SK-N-SH (cell line): Measurements from ENCODE around the gene BRD9. TPM values are rescaled to one million over a fixed set of nuclear protein-coding genes. Genes with fewer than 3 reads are reported as not detected.

Experiments used
- CTCF ChIA-PET: fragments of 300-600, 350-600 bp; formaldehyde crosslinking; extraction: SDS; loops from one replicate; lab custom pipeline; 2021; lab: Yijun Ruan, JAX
- POLR2A ChIA-PET: fragments of 350-600 bp; sonication (Branson Sonifier 250); formaldehyde crosslinking; extraction: SDS; loops from one replicate; lab custom pipeline; 2020; ENCODE audit warnings: antibody characterized with exemption, inconsistent platforms; lab: Yijun Ruan, JAX
- DNase-seq: peaks from one replicate; pipeline ENCODE4 v3.0.0; 2012
- H2AFZ ChIP-seq: fragments of 200-600 bp; sonication (generic); 2 replicates; pipeline ENCODE4 v1.8.1; 2016; ENCODE audit warnings: antibody characterized with exemption, mild to moderate bottlenecking, low read depth
- H3F3A ChIP-seq: fragments of 200-600 bp; sonication (generic); replicated peaks from 2 replicates; pipeline ENCODE3; 2016; ENCODE audit warnings: antibody characterized with exemption, mild to moderate bottlenecking; ENCODE audit not compliant: insufficient read depth
- H3K27ac ChIP-seq, 2 experiments: fragments of 200-500 bp in 1 of 2; fragments of 200-600 bp in 1 of 2; sonication (Bioruptor generic) in 1 of 2; sonication (generic), shearing (Covaris generic) in 1 of 2; 2 replicates each; pipeline versions ENCODE4 v1.5.1 to v1.6.1; 2014 to 2016; ENCODE audit warnings: low read depth in 2 of 2, inconsistent platforms in 1 of 2, low read length in 1 of 2, mild to moderate bottlenecking in 1 of 2, mixed read lengths in 1 of 2
- H3K27me3 ChIP-seq: fragments of 200-600 bp; sonication (generic), shearing (Covaris generic); 2 replicates; pipeline ENCODE4 v1.6.1; 2016; ENCODE audit warnings: mixed run types; ENCODE audit not compliant: insufficient read depth
- H3K36me3 ChIP-seq, 2 experiments: fragments of 200-500 bp in 1 of 2; fragments of 200-600 bp in 1 of 2; sonication (Bioruptor generic) in 1 of 2; sonication (generic) in 1 of 2; replicated peaks in 1 of 2; 2 replicates each; pipeline versions ENCODE3 to v1.5.1; 2014 to 2016; ENCODE audit warnings: low read length in 1 of 2, mild to moderate bottlenecking in 1 of 2; ENCODE audit not compliant: insufficient read depth in 2 of 2, control insufficient read depth in 1 of 2
- H3K4me1 ChIP-seq, 2 experiments: fragments of 200-500 bp in 1 of 2; fragments of 200-600 bp in 1 of 2; sonication (Bioruptor generic) in 1 of 2; sonication (generic), shearing (Covaris generic) in 1 of 2; 2 replicates each; pipeline versions ENCODE4 v1.5.1 to v1.6.1; 2014 to 2016; ENCODE audit warnings: low read depth in 1 of 2, low read length in 1 of 2, mixed run types in 1 of 2; ENCODE audit not compliant: insufficient read depth in 2 of 2, control insufficient read depth in 1 of 2
- H3K4me2 ChIP-seq: fragments of 200-600 bp; sonication (generic), shearing (Covaris generic); 2 replicates; pipeline ENCODE4 v1.6.1; 2017; ENCODE audit warnings: mixed run types
- H3K4me3 ChIP-seq, 2 experiments: fragments of 200-500 bp in 1 of 2; fragments of 200-600 bp in 1 of 2; sonication (Bioruptor generic) in 1 of 2; sonication (generic), shearing (Covaris generic) in 1 of 2; 2 replicates each; pipeline versions ENCODE4 v1.5.1 to v1.8.1; 2014 to 2016; ENCODE audit warnings: low read depth in 2 of 2, inconsistent platforms in 1 of 2, low read length in 1 of 2, mild to moderate bottlenecking in 1 of 2, mixed read lengths in 1 of 2, moderate library complexity in 1 of 2
- H3K79me2 ChIP-seq: fragments of 200-600 bp; sonication (generic); 2 replicates; pipeline ENCODE4 v1.8.1; 2017; ENCODE audit warnings: mild to moderate bottlenecking; ENCODE audit not compliant: insufficient read depth
- H3K9ac ChIP-seq: fragments of 200-600 bp; sonication (generic); 2 replicates; pipeline ENCODE4 v1.6.1; 2017; ENCODE audit warnings: mixed run types
- H3K9me2 ChIP-seq: fragments of 200-600 bp; sonication (generic); 2 replicates; pipeline ENCODE4 v1.6.1; 2017; ENCODE audit warnings: mixed run types
- H3K9me3 ChIP-seq: fragments of 200-600 bp; sonication (generic); 2 replicates; pipeline ENCODE4 v1.6.1; 2017; ENCODE audit warnings: mixed run types, mild to moderate bottlenecking, moderate library complexity
- H4K20me1 ChIP-seq: fragments of 200-600 bp; sonication (generic); 2 replicates; pipeline ENCODE4 v1.6.1; 2017; ENCODE audit warnings: mild to moderate bottlenecking, mixed run types; ENCODE audit not compliant: insufficient read depth
- ELF1 ChIP-seq: IDR thresholded peaks from 2 replicates; pipeline ENCODE4 v1.4.0; 2012
- GATA2 ChIP-seq: sonication (generic); formaldehyde crosslinking; IDR thresholded peaks from 2 replicates; pipeline ENCODE4 v1.5.0; 2020; ENCODE audit warnings: mild to moderate bottlenecking, missing genetic modification reagents
- JUND ChIP-seq: IDR thresholded peaks from 2 replicates; pipeline ENCODE4 v1.4.0; 2012
- RCOR1 ChIP-seq: fragments of 150-350 bp; IDR thresholded peaks from 2 replicates; pipeline ENCODE4 v1.6.1; 2017; ENCODE audit warnings: antibody characterized with exemption, low read length
- SIN3A ChIP-seq: IDR thresholded peaks from 2 replicates; pipeline ENCODE4 v1.6.1; 2012; ENCODE audit warnings: low read depth, mild to moderate bottlenecking, low read length, moderate library complexity, borderline replicate concordance
- TAF1 ChIP-seq: IDR thresholded peaks from 2 replicates; pipeline ENCODE4 v1.6.1; 2012; ENCODE audit warnings: low read depth, mild to moderate bottlenecking, low read length, moderate library complexity, borderline replicate concordance
- WGBS: methylation state at CpG from one replicate; pipeline ENCODE4 v1.1.6; 2017; ENCODE audit warnings: low lambda C conversion rate; 5-methylcytosine and 5-hydroxymethylcytosine counted together
- polyA plus RNA-seq, 3 experiments: library from polyadenylated mRNA; depleted of rRNA; stranded (reverse); fragments of >200 nt; gene quantifications; 2 replicates each; pipeline ENCODE4 v1.2.3, GENCODE V29; 2012
- TF ChIP-seq, protein P1 (sequence below): IDR thresholded peaks from 2 replicates; pipeline ENCODE4 v1.4.0; 2012; ENCODE audit warnings: low read depth, borderline replicate concordance
- TF ChIP-seq, protein P2 (sequence below): fragments of 150-350 bp; IDR thresholded peaks from 2 replicates; pipeline ENCODE4 v1.6.1; 2017; ENCODE audit warnings: antibody characterized with exemption, low read length, low read depth, borderline replicate concordance
- TF ChIP-seq, protein P3 (sequence below): IDR thresholded peaks from 2 replicates; pipeline ENCODE4 v1.6.1; 2012; ENCODE audit warnings: mild to moderate bottlenecking, low read depth, low read length, moderate library complexity

BRD9 gene
- polyA plus RNA-seq, 1 of the 3 experiments (the other 2 are of a cell fraction): 19.5 TPM

DNA sequence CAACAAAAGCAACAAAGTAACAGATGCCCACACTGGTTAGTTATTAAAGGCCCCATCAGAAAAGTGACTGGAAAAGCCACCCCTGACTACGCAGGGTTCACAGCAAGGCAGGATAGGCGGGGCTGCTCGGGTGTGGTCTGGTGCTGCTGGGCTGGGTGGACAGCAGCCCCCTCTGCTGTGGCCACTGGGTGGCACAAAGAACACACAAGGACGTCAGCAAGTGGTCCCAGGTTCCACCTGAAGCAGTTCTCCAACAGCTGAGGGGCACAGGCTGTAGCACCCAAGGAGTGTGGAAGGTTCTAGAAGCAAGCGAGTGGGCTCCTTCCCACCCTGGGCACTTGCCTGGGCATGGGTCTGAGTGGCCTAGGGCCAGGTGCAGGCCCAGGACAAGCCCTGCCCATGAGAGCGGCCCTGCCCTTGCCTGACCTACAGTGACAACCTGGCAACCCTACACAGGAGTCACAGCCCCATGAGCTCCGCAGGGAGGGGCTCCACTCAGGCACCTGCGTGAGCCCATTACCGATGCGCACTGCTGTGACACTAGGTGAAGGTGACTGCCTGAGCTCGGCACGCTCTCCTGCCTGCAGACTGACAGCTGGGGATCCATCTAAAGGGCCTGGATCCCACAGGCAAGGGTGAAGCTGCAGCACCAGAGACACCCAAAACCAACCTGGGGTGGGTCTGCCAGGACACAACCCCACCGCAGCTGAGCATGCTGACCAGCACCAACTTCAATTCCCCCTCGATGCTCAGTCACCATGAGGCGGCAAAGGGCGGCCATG, 8.1 kb downstream of the BRD9 start (continued):
- TF ChIP-seq, protein P1, sequence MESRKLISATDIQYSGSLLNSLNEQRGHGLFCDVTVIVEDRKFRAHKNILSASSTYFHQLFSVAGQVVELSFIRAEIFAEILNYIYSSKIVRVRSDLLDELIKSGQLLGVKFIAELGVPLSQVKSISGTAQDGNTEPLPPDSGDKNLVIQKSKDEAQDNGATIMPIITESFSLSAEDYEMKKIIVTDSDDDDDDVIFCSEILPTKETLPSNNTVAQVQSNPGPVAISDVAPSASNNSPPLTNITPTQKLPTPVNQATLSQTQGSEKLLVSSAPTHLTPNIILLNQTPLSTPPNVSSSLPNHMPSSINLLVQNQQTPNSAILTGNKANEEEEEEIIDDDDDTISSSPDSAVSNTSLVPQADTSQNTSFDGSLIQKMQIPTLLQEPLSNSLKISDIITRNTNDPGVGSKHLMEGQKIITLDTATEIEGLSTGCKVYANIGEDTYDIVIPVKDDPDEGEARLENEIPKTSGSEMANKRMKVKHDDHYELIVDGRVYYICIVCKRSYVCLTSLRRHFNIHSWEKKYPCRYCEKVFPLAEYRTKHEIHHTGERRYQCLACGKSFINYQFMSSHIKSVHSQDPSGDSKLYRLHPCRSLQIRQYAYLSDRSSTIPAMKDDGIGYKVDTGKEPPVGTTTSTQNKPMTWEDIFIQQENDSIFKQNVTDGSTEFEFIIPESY: no peak
- no peak for TF ChIP-seq RCOR1
- TF ChIP-seq, protein P2, sequence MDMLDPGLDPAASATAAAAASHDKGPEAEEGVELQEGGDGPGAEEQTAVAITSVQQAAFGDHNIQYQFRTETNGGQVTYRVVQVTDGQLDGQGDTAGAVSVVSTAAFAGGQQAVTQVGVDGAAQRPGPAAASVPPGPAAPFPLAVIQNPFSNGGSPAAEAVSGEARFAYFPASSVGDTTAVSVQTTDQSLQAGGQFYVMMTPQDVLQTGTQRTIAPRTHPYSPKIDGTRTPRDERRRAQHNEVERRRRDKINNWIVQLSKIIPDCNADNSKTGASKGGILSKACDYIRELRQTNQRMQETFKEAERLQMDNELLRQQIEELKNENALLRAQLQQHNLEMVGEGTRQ: no peak
- no peak for TF ChIP-seq JUND

GRCh38 chr5:883475-884181, 9.0 kb downstream of the BRD9 start:
- H3K9ac ChIP-seq: no peak overlapping the region
- CTCF ChIA-PET: no interaction called here
- peaks cover 58 to 67% of the 10 kb centered on the region in 2 experiments for H3K36me3 ChIP-seq
- no peaks in the 10 kb centered on the region for H3K9me2 ChIP-seq
- peaks cover 71% of the 10 kb centered on the region for H3K79me2 ChIP-seq
- no peaks in the 10 kb centered on the region for H3K27me3 ChIP-seq
- H3K4me1 ChIP-seq: no peaks in the 10 kb centered on the region
- H3F3A ChIP-seq: peaks cover 5% of the 10 kb centered on the region
- TF ChIP-seq, protein P3, sequence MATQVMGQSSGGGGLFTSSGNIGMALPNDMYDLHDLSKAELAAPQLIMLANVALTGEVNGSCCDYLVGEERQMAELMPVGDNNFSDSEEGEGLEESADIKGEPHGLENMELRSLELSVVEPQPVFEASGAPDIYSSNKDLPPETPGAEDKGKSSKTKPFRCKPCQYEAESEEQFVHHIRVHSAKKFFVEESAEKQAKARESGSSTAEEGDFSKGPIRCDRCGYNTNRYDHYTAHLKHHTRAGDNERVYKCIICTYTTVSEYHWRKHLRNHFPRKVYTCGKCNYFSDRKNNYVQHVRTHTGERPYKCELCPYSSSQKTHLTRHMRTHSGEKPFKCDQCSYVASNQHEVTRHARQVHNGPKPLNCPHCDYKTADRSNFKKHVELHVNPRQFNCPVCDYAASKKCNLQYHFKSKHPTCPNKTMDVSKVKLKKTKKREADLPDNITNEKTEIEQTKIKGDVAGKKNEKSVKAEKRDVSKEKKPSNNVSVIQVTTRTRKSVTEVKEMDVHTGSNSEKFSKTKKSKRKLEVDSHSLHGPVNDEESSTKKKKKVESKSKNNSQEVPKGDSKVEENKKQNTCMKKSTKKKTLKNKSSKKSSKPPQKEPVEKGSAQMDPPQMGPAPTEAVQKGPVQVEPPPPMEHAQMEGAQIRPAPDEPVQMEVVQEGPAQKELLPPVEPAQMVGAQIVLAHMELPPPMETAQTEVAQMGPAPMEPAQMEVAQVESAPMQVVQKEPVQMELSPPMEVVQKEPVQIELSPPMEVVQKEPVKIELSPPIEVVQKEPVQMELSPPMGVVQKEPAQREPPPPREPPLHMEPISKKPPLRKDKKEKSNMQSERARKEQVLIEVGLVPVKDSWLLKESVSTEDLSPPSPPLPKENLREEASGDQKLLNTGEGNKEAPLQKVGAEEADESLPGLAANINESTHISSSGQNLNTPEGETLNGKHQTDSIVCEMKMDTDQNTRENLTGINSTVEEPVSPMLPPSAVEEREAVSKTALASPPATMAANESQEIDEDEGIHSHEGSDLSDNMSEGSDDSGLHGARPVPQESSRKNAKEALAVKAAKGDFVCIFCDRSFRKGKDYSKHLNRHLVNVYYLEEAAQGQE: no peak
- TF ChIP-seq, protein P1: no peak
- no peak for TF ChIP-seq GATA2 (CRISPR knock-in tag)
- TF ChIP-seq TAF1: no peak
- TF ChIP-seq ELF1: no peak
- no peak for TF ChIP-seq SIN3A
- no peak for TF ChIP-seq RCOR1
- TF ChIP-seq JUND: no peak
- no peak overlapping the region for H3K27ac ChIP-seq
- H2AFZ ChIP-seq: no peak overlapping the region
- no peak overlapping the region for H3K4me2 ChIP-seq
- H4K20me1 ChIP-seq: peaks cover 30% of the 10 kb centered on the region; the same call in 1 of the 2 replicates
- POLR2A ChIA-PET: no interaction called here
- 94% methylated on average over 18 of the region's 29 CpGs for WGBS
- H3K9me3 ChIP-seq: no peaks in the 10 kb centered on the region
- no peak overlapping the region for H3K4me3 ChIP-seq
- DNase-seq: peak; percentile 22
